Hindlimb muscle (tissue), 1 donor: ENCODE results near the gene ZNF366. TPM values are rescaled to one million over a fixed set of nuclear protein-coding genes. Genes with fewer than 3 reads are reported as not detected.

ENCODE experiments used
- DNase-seq: peaks from one replicate; pipeline ENCODE4 v3.0.0-alpha.2; 2013
- polyA plus RNA-seq: library from polyadenylated mRNA; unstranded; fragments of 120-200 nt; gene quantifications from one replicate; pipeline ENCODE4 v1.2.1, GENCODE V29; 2013; ENCODE audit not compliant: insufficient read length

The ZNF366 gene
- polyA plus RNA-seq, 1 donor, result 4.0 TPM

DNA sequence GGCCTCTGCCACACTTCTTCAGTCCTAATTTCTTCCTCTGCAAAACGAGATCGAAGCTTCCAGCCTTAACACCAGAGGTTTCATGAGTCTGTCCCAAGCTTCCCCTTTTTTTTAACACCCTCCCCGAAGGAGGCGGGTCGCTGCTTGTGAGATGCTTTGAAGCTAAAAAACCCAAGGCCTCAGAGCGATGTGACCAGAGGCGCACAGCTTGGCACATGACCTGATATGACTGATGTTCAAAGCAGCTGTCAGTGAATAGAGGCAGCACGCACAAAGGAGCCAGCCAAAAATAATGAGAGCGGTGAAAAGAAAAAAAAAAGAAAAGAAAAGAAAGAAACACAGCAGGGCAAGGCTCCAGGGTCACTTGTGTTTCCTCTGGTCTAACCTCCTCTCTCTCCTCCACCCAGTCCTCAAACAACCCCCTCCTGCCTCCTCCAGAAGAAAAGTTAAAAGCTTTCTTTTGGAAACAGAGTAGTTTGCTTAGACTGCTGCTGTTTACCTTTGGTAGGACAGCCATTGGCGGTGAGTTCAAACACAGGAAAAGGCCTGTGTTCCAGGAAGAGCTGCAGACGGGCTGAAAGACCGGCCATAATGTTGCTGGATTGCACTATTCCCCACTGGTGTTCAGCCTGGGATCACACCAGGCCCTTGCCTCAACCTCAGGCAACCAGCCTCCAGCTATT, 10.9 kb upstream of the ZNF366 start:
- DNase-seq, result no peak

GRCh38 chr5:72516916-72517315, 9.7 kb upstream of the ZNF366 start:
- no peak for DNase-seq

- no peak for DNase-seq
These were observed 8.0 kb upstream of the ZNF366 start for GRCh38 chr5:72515211-72515610.

DNA sequence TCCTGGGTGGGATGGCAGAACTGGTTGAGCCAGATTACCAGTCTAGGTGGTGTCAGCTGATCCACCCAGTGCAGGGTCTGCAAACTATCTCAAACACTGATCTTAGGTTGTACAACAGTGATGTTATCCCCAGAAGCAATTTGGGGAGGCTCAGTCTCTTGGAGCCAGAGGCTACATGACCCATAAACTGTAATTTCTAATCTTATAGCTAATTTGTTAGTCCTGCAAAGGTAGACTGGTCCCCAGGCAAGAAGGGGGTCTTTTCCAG, 5.3 kb upstream of the ZNF366 start:
- no peak for DNase-seq

DNA sequence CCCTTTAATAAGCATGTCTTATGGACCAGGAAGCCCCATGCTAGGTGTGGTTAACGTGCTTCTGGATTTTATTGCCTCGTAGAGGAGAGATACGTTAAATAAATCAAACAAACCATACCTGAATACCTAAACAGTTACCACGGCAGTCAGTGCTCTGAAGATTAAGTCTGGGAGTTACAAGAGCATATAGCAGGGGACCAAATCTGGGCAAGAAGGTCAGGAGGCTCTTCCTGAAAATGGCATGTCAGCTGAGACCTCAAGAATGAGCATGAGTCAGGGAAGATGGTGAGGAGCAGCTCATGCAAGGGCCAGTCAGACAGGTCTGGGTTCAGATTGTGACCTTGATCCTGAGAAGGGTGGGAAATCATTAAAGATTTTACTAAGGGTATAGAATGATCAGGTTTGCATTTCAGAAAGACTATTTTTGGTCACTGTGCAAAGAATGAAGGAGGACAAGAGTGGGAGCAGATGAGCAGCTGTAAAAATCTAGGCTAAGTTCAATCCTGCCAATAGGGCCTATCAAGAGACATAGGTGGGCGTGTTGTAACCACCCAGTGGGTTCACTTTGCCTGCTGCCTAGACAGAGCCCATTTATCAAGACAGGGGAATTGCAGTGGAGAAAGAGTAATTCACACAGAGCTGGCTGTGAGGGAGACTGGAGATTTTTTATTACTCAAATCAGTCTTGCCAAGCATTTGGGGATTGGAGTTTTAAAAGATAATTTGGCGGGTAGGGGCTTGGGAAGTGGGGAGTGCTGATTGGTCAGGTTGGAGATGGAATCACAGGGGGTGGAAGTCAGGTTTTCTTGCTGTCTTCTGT, 4.8 kb upstream of the ZNF366 start:
- DNase-seq, result no peak

- no peak for DNase-seq
These were observed 4.2 kb upstream of the ZNF366 start for GRCh38 chr5:72511366-72511765.

GRCh38 chr5:72510610-72511181, 3.5 kb upstream of the ZNF366 start:
- DNase-seq, result peak; percentile 80

- no peak for DNase-seq
These were observed 2.2 kb upstream of the ZNF366 start for GRCh38 chr5:72509401-72509800.

DNA sequence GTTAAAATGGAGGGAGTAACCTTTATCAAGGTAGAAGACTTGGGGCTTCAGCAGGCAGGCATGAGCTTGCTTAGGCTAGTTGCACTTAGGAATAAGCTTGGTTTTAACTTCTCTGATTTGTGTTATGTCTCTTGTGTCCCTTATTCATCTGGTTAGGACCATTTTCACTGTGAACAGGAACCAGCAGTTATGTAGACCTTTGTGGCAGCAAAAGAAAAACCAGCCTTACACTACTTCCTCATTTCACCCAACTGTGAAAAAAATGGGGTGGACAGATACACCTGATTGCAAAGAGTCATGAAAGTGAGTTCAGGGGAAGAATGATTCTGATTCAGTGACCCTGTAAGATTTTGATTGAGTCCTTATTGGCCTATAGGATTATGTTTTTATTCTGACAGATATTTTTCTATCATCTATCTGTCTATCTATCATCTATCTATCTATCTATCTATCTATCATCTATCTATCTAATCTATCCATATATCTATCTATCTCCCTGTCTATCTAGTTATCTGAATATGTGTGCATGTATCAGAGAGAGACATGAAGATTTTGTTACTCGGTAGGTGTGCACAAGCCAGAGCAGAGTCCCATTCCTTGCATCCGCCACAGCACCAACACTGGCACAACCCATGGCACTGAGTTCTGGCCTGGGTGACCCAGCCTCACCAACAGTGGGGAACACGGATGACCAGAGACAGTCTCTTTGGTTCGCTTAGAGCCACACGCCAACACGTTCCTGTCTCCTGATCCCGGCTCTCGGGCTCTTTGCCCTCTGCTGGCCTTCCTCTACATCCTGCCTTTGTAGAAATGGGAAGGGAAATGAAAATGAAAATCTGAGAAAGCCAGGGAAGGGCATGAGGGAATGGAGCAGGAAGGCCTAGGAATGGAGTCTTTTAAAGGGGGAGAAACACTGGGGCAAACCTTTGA, 1.3 kb upstream of the ZNF366 start:
- DNase-seq, result no peak

- DNase-seq, result no peak
These were observed 663 bp upstream of the ZNF366 start for GRCh38 chr5:72507907-72508238.

DNA sequence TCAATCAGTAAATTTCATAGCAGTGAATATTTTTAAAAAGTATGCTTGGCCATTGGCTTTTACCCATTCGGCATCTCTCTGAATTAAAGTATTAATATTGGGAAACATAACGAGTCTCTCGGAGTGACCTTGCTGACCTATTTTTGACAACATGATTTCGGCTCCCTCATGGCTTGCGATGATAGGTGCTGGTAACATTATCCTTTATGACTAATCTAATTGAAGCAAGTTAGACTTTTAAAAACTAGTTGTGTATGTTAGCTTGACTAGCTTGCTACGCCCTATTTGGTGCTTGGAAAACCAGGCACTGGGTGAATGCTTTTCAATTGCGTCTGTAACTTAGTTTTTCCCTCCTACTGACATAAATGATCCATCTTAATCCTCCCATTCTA, 1.1 kb downstream of the ZNF366 start:
- DNase-seq, result no peak

DNA sequence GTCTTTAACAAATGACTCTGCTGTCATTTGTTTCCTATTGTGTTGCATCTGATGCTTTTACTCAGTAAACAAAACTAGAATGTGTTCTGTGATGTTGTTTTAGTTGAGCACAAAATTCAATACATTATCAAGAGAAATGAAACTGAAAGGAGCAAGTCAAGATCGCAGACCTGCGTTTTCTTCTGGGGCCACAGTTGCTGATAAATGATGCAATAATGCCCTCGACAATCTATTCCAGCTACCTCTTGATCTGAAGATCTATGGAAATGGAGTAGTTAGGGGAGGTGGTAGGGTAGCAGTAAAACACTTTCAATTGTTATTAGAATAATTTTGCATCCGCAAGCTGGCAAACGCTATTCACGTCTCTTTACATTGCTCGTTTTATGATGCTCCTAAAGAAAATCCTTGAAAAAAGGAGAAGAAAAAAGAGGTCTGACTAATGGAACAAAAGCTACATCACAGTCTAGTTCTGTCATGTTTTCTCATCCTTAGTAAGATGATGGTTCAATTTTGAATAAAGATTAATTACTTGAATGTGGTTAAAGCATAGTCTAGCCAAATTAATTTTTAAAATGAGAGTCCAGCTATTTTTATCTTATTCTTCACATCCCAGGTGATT, 1.6 kb downstream of the ZNF366 start:
- DNase-seq, result no peak

- no peak for DNase-seq
These were observed 2.2 kb downstream of the ZNF366 start for GRCh38 chr5:72505016-72505415.

DNA sequence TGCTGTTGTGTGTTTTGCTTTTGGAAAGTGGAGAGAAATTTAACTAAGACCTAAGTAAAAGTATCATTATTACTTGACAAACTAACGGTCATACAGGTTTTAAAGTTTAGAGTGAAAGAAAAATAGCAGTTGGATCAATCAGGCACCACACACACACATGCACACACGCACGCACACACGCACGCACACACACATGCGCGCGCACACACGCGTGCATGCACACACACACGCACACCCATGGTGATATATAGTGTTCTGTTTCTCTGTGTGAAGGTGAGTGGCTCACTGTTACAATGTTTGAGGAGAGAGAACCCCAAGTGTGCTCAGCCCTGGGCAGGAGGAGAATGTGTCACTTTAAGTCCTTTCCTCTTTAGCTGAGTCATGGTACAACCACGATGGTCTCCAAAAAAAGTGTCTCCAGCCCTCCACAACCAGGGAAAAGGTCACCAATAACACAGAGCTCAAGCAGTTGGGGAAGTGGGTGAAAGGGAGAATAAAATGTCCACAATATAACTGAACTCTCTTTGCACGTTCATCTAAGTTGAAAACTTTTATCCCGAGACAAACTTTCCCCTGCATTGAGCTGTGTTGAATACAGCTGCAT, 3.2 kb downstream of the ZNF366 start:
- no peak for DNase-seq

GRCh38 chr5:72501488-72501887, 5.7 kb downstream of the ZNF366 start:
- no peak for DNase-seq

GRCh38 chr5:72499730-72500129, 7.5 kb downstream of the ZNF366 start:
- peak; percentile 68 for DNase-seq

DNA sequence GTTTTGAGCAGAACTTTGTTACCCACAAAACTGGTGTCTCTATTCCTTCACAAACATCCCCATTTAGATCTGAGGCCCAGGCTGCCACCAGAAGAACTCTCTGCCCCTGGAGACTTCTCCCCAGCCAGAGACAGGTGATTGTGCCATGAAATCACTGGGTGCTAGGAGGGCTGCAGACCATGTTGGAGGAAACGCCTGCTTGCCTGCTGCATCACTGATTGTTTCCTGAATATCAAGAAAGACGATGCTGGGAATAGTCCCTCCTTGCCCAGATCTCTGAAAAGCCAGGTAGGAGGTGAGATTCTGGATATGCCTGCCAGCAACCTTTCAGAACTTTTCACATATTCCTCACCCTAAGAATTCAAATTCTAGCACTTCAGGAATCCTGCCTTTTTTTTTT, 8.1 kb downstream of the ZNF366 start:
- DNase-seq, result no peak

GRCh38 chr5:72498284-72498683, 8.9 kb downstream of the ZNF366 start:
- no peak for DNase-seq

- no peak for DNase-seq
These were observed 9.4 kb downstream of the ZNF366 start for GRCh38 chr5:72497823-72498222.

DNA sequence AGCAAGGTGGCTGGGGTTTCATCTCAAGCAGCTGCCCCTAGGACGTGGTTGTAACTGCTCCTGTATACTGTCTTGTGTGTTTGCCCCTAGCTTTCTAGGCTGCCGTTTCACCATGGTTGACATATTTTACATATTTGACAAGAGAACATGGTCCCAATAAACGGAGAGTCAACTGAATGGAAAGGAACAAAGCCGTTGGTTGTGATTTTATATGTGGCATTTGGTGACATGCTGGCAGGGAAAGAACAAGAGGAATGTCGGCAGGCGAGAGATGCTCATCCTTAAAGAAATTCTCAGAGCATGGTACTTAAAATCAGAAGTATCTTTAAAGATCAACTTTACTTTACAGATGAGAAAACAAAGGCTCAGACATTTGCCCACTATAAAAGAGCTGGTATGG, 11.8 kb downstream of the ZNF366 start:
- DNase-seq, result no peak

- no peak for DNase-seq
These were observed 12.5 kb downstream of the ZNF366 start for GRCh38 chr5:72494623-72495124.

DNA sequence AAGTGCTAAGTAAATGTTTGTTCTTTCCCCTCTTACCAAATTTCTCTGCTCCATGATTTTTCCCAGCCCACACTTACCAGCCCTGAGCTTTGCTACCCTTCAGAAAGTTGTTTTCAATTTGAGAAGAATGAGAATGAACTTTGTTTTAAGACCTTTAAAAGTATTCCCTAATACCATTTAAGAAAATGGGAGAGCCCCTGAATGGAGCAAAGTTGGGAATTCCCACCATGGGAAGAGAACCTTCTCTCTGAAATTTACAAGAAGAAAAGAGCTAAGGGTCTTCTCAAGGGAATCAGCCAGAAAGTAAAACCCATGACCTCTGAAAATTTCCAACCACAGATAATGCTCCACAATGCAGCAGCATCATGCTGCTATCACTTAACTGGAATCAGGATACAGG, 17.7 kb downstream of the ZNF366 start:
- DNase-seq, result no peak
